Bronchial epithelial cell (primary cell): Measurements from ENCODE around the gene DLGAP5. TPM values are rescaled to one million over a fixed set of nuclear protein-coding genes. Genes with fewer than 3 reads are reported as not detected.

Experiments
- DNase-seq: peaks from one replicate; pipeline ENCODE4 v3.0.0-alpha.2; 2010; ENCODE audit warnings: low read depth
- FAIRE-seq: peaks from 2 replicates; lab custom pipeline; 2011; peaks lifted over from hg19 to GRCh38; lab: Jason Lieb, UNC
- H3K27me3 ChIP-seq: 2 replicates; pipeline ENCODE4 v1.5.1; 2011; ENCODE audit warnings: low read length; ENCODE audit not compliant: control insufficient read depth, insufficient read depth
- H3K36me3 ChIP-seq: 2 replicates; pipeline ENCODE4 v1.5.1; 2011; ENCODE audit warnings: low read length; ENCODE audit not compliant: control insufficient read depth, insufficient read depth
- H3K4me3 ChIP-seq: 2 replicates; pipeline ENCODE4 v1.5.1; 2011; ENCODE audit warnings: mild to moderate bottlenecking, low read depth, low read length, control low read depth
- total RNA-seq: library from RNA; depleted of rRNA; stranded (reverse); fragments of >200 nt; gene quantifications from 2 replicates; pipeline ENCODE4 v1.2.1, GENCODE V29; 2014
- TF ChIP-seq, protein P1 (sequence below): IDR thresholded peaks from 2 replicates; pipeline ENCODE4 v1.5.1; 2011; ENCODE audit warnings: mild to moderate bottlenecking, moderate library complexity, low read length, control low read depth, inconsistent platforms; ENCODE audit not compliant: insufficient read depth, severe bottlenecking

DLGAP5 gene
- total RNA-seq, 1 donor from 2014 or later = 0.26 TPM

DNA sequence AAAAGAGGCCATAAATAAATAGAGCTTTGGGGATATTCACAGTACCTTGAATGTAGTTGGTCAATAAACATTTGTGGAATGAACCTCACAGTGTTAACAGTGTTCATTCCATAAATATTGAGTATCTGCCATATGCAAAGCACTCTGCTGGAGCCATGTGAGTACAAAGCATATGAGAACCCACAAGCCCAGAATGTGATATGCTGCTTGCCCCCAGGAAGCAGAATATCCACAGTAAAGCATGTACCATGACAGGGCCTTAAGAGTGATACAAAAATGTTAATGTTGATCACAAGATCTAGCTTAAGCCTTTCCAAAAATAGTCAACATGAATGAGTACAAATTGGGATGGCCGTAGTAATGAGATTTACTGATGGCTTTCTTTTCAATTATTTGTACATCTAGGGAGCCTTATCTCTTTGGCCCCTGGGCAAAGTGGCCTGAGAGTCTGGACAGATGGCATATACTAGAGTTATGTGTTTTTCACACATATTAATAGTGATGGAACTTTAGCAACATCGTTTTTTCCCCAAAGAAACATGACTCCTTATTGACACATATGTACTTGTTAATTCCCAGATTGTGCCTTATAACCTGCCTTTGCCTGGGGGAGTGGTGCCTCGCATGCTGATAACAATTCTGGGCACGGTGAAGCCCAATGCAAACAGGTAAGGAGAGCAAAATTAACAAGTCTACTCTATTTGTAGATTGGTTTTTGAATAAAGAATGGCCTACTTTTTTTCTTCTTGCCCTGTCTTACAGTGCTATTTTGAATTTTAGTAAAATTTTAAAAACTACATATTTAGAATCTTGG lies 51.5 kb downstream of the DLGAP5 start:
- Histone ChIP-seq H3K4me3 (no peak overlapping the region), H3K27me3 (no peaks in the 10 kb centered on the region), H3K36me3 (peaks cover 21% of the 10 kb centered on the region)
- no peak for DNase-seq
- TF ChIP-seq, protein P1, sequence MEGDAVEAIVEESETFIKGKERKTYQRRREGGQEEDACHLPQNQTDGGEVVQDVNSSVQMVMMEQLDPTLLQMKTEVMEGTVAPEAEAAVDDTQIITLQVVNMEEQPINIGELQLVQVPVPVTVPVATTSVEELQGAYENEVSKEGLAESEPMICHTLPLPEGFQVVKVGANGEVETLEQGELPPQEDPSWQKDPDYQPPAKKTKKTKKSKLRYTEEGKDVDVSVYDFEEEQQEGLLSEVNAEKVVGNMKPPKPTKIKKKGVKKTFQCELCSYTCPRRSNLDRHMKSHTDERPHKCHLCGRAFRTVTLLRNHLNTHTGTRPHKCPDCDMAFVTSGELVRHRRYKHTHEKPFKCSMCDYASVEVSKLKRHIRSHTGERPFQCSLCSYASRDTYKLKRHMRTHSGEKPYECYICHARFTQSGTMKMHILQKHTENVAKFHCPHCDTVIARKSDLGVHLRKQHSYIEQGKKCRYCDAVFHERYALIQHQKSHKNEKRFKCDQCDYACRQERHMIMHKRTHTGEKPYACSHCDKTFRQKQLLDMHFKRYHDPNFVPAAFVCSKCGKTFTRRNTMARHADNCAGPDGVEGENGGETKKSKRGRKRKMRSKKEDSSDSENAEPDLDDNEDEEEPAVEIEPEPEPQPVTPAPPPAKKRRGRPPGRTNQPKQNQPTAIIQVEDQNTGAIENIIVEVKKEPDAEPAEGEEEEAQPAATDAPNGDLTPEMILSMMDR = no peak
- FAIRE-seq = no peak

DNA sequence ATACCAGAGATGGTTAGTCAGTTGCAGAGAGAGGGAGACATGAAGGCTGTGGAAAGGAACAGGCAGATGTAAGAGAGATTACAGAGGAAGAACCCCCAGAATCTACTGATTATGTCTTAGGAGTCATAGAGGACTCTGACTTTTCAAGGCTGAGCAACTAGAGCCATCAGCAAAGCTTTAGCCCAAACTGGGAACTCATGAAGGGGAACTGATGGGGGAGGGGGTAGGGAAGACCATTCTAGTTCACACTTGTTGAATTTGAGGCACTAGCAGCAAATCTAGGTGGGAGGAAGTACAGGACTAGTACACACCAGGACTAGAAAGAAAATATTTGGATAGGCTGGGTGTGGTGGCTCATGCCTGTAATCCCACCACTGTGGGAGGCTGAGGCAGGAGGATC lies 52.2 kb downstream of the DLGAP5 start:
- FAIRE-seq = no peak
- no peak for DNase-seq
- H3K4me3 ChIP-seq = no peak overlapping the region
- H3K27me3 ChIP-seq = no peaks in the 10 kb centered on the region
- TF ChIP-seq, protein P1 = no peak
- H3K36me3 ChIP-seq = peaks cover 23% of the 10 kb centered on the region

DNA sequence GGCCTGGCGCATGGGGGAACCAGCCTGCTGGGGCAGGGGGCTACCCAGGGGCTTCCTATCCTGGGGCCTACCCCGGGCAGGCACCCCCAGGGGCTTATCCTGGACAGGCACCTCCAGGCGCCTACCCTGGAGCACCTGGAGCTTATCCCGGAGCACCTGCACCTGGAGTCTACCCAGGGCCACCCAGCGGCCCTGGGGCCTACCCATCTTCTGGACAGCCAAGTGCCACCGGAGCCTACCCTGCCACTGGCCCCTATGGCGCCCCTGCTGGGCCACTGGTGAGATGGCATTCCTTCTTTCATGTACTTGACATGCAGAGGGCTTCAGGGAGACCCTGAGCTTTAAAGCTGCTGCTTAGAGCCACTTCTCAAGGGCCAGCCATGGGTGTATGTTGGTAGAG lies 53.3 kb downstream of the DLGAP5 start:
- no peak for FAIRE-seq

DNA sequence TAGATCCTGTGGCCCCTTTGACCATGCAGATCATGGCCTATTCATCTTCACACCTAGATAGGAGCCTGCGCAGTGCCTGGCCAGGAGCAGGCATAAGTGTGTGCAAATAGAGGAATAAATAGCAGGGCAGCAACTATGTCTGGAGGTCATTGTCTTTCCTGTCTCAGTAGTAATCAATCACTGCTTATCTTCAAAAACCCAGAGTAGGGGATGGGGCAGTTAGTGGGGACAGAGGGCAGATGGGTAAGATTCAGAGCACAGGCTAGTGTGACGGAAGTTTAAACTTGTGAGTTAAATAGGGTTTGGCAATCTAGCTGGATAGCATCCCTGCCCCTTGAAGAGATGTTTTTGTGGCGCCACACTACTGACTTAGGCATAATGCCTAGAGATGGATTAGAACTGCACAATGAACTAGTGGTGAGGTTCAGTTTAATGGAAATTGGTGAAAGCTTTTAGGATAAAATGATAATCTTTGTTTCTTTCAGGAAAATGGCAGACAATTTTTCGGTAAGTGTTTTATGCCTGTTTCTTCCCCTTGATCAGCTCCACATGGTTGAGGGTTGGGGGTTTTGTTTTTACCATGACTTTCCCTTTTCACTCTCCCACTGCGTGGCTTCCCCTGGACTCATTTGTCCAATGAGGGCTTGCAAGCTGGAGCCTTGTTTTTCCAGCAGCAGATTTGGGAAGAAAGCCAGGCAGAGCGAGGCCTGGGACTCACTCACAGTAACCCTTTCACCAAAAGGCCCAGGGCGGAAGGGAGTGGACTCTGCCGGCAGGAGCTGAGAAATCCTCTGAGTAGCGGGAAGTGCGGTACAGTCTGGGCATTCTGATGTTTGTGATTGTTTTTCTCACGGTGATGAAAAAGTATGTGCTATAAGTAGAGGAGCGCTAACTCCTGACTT lies 54.2 kb downstream of the DLGAP5 start:
- H3K4me3 ChIP-seq = no peak overlapping the region

More for the DNA sequence above, 53.3 kb downstream of the DLGAP5 start:
- peaks cover 26% of the 10 kb centered on the region for H3K36me3 ChIP-seq
- H3K27me3 ChIP-seq = no peaks in the 10 kb centered on the region
- H3K4me3 ChIP-seq = no peak overlapping the region
- TF ChIP-seq, protein P1 = peak; percentile 13
- DNase-seq = no peak

DNA sequence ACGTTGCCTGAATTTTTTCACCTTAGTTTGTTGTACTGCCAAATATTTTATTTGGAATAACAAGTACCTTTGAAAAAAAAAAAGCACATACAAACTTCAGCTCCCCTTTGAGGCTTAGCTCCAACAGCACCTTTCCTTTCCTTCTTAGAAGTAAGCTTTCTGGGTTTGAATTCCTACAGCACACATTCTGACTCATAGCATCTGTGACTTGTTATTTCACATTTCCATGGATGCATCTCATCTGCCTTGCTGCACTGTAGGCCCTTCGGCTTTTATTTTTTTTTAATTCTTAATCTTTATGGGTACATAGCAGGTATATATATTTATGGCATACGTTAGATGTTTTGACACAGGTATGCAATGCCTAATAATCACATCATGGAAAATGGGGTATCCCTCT lies 55.1 kb downstream of the DLGAP5 start:
- TF ChIP-seq, protein P1 = no peak
- FAIRE-seq (no peak), DNase-seq (no peak)
- Histone ChIP-seq H3K27me3 (no peaks in the 10 kb centered on the region), H3K36me3 (peaks cover 28% of the 10 kb centered on the region), H3K4me3 (no peak overlapping the region)

More for the DNA sequence above, 54.2 kb downstream of the DLGAP5 start:
- TF ChIP-seq, protein P1 = no peak
- Histone ChIP-seq H3K27me3 (no peaks in the 10 kb centered on the region), H3K36me3 (peaks cover 25% of the 10 kb centered on the region)
- FAIRE-seq (no peak), DNase-seq (no peak)
